Occipital lobe (tissue), 2 donors: ENCODE results near the gene GDE1. TPM values are rescaled to one million over a fixed set of nuclear protein-coding genes. Genes with fewer than 3 reads are reported as not detected.
A peak's percentile ranks its signal among the peaks of the same experiment; 100 is the strongest.

Source experiments
- DNase-seq: peaks from one replicate; lab custom pipeline; 2025; lab: John Stamatoyannopoulos, UW
- total RNA-seq: library from RNA; depleted of rRNA; stranded (reverse); fragments of >200 nt; gene quantifications from one replicate; pipeline ENCODE4 v1.2.3, GENCODE V29; 2014

The GDE1 gene
- total RNA-seq, 1 donor from 2014 or later = 29.9 TPM

GRCh38 chr16:19524356-19524615 lies 2.4 kb upstream of the GDE1 start:
- DNase-seq = peak; percentile 44

- DNase-seq = peak; percentile 97
Measured at GRCh38 chr16:19523559-19524355, 1.9 kb upstream of the GDE1 start, which contains the start of gene CCP110. TSS of gene CCP110 (plus strand) at chr16:19523942. CDS start at chr16:19527882, 3,940 bp downstream.

- DNase-seq = no peak
Measured at GRCh38 chr16:19523184-19523558, 1.3 kb upstream of the GDE1 start.

GRCh38 chr16:19522760-19523159 lies 862 bp upstream of the GDE1 start:
- no peak for DNase-seq

GRCh38 chr16:19522397-19522732 lies 467 bp upstream of the GDE1 start:
- no peak for DNase-seq

- no peak for DNase-seq
Measured at GRCh38 chr16:19520861-19521331, 1.0 kb downstream of the GDE1 start.

- DNase-seq = no peak
Measured at GRCh38 chr16:19518388-19518787, 3.5 kb downstream of the GDE1 start.

GRCh38 chr16:19517424-19518089 lies 4.3 kb downstream of the GDE1 start:
- no peak for DNase-seq

GRCh38 chr16:19515757-19516156 lies 6.1 kb downstream of the GDE1 start:
- DNase-seq = no peak

GRCh38 chr16:19513377-19514053 lies 8.4 kb downstream of the GDE1 start:
- DNase-seq = no peak

GRCh38 chr16:19512297-19512696 lies 9.6 kb downstream of the GDE1 start:
- no peak for DNase-seq

GRCh38 chr16:19507867-19508266 lies 14.0 kb downstream of the GDE1 start:
- no peak for DNase-seq

GRCh38 chr16:19506965-19507364 lies 14.9 kb downstream of the GDE1 start:
- no peak for DNase-seq

GRCh38 chr16:19505600-19506303 lies 16.1 kb downstream of the GDE1 start:
- DNase-seq = no peak

- DNase-seq = no peak
Measured at GRCh38 chr16:19503461-19504075, 18.3 kb downstream of the GDE1 start.

- DNase-seq = peak; percentile 59
Measured at GRCh38 chr16:19502395-19503131, 19.3 kb downstream of the GDE1 start.

- no peak for DNase-seq
Measured at GRCh38 chr16:19499481-19499880, 22.4 kb downstream of the GDE1 start.

GRCh38 chr16:19499006-19499405 lies 22.9 kb downstream of the GDE1 start:
- no peak for DNase-seq

- no peak for DNase-seq
Measured at GRCh38 chr16:19497176-19497575, 24.7 kb downstream of the GDE1 start.

- DNase-seq = no peak
Measured at GRCh38 chr16:19490619-19491018, 31.3 kb downstream of the GDE1 start.

- DNase-seq = no peak
Measured at GRCh38 chr16:19488213-19488640, 33.7 kb downstream of the GDE1 start.
